HEK293T (cell line): Measurements from ENCODE around the gene TUBB4A.
A peak's percentile ranks its signal among the peaks of the same experiment; 100 is the strongest.

Experiments
- CTCF ChIA-PET: fragments of 350-600 bp; formaldehyde crosslinking; extraction: SDS; loops from one replicate; lab custom pipeline; 2021; ENCODE audit warnings: antibody characterized with exemption, inconsistent platforms; lab: Yijun Ruan, JAX
- POLR2A ChIA-PET: fragments of 350-600 bp; formaldehyde crosslinking; extraction: SDS; loops from one replicate; lab custom pipeline; 2020; ENCODE audit warnings: antibody characterized with exemption, inconsistent platforms; lab: Yijun Ruan, JAX
- DNase-seq: peaks from one replicate; pipeline ENCODE4 v3.0.0; 2012; ENCODE audit warnings: mixed read lengths; ENCODE audit errors: extremely low spot score
- ARNT ChIP-seq: fragments of 450-650 bp; IDR thresholded peaks from 2 replicates; pipeline ENCODE4 v1.6.1; 2017; ENCODE audit warnings: mild to moderate bottlenecking
- BHLHE40 ChIP-seq: fragments of 450-650 bp; IDR thresholded peaks from 2 replicates; pipeline ENCODE4 v1.6.1; 2016; ENCODE audit warnings: mild to moderate bottlenecking, moderate library complexity, borderline replicate concordance
- CTBP1 ChIP-seq: fragments of 450-650 bp; IDR thresholded peaks from 2 replicates; pipeline ENCODE4 v1.6.1; 2016; ENCODE audit warnings: borderline replicate concordance
- ELF4 ChIP-seq: fragments of 450-650 bp; IDR thresholded peaks from 2 replicates; pipeline ENCODE4 v1.6.1; 2017; ENCODE audit warnings: antibody characterized with exemption
- FOXA1 ChIP-seq: fragments of 450-650 bp; IDR thresholded peaks from 2 replicates; pipeline ENCODE4 v1.6.1; 2016; ENCODE audit warnings: mild to moderate bottlenecking
- FOXK2 ChIP-seq: fragments of 450-650 bp; IDR thresholded peaks from 2 replicates; pipeline ENCODE4 v1.6.1; 2016; ENCODE audit warnings: mild to moderate bottlenecking
- FOXM1 ChIP-seq: fragments of 450-650 bp; IDR thresholded peaks from 2 replicates; pipeline ENCODE4 v1.6.1; 2017; ENCODE audit warnings: mild to moderate bottlenecking, borderline replicate concordance
- HDGF ChIP-seq: fragments of 450-650 bp; IDR thresholded peaks from 2 replicates; pipeline ENCODE4 v1.6.1; 2017; ENCODE audit warnings: antibody characterized with exemption, borderline replicate concordance
- L3MBTL2 ChIP-seq: fragments of 450-650 bp; conservative IDR thresholded peaks from 2 replicates; pipeline ENCODE4 v1.6.1; 2016; ENCODE audit warnings: mild to moderate bottlenecking
- LEF1 ChIP-seq: fragments of 450-650 bp; IDR thresholded peaks from 2 replicates; pipeline ENCODE4 v1.6.1; 2017; ENCODE audit warnings: mild to moderate bottlenecking, borderline replicate concordance
- NFRKB ChIP-seq: fragments of 450-650 bp; IDR thresholded peaks from 2 replicates; pipeline ENCODE4 v1.6.1; 2016; ENCODE audit warnings: mild to moderate bottlenecking, moderate library complexity
- SP1 ChIP-seq: fragments of 450-650 bp; IDR thresholded peaks from 2 replicates; pipeline ENCODE4 v1.6.1; 2017
- SUZ12 ChIP-seq: fragments of 450-650 bp; IDR thresholded peaks from 2 replicates; pipeline ENCODE4 v1.6.1; 2016; ENCODE audit warnings: mild to moderate bottlenecking
- TARDBP ChIP-seq: fragments of 450-650 bp; IDR thresholded peaks from 2 replicates; pipeline ENCODE4 v1.6.1; 2016
- ZNF384 ChIP-seq: fragments of 450-650 bp; IDR thresholded peaks from 2 replicates; pipeline ENCODE4 v1.6.1; 2016
- TF ChIP-seq, protein P1 (sequence below): fragments of 450-650 bp; IDR thresholded peaks from 2 replicates; pipeline ENCODE4 v1.6.1; 2016

TUBB4A gene

GRCh38 chr19:6531956-6532243 is 29.8 kb upstream of the TUBB4A start:
- POLR2A ChIA-PET: interaction anchor here (1.9 kb wide), 1 partner anchor 15 kb away, joined by 16 read pairs; no protein-coding TSS in a partner anchor
- CTCF ChIA-PET: no interaction called here
- TF ChIP-seq FOXM1: no peak
- no peak for TF ChIP-seq SUZ12
- TF ChIP-seq ARNT: no peak
- no peak for TF ChIP-seq FOXA1
- no peak for TF ChIP-seq BHLHE40
- TF ChIP-seq HDGF: no peak
- no peak for TF ChIP-seq ELF4
- no peak for TF ChIP-seq ZNF384
- TF ChIP-seq TARDBP: no peak
- no peak for TF ChIP-seq CTBP1
- no peak for TF ChIP-seq FOXK2
- TF ChIP-seq LEF1: no peak
- no peak for TF ChIP-seq SP1
- no peak for TF ChIP-seq L3MBTL2
- no peak for TF ChIP-seq NFRKB
- TF ChIP-seq, protein P1, sequence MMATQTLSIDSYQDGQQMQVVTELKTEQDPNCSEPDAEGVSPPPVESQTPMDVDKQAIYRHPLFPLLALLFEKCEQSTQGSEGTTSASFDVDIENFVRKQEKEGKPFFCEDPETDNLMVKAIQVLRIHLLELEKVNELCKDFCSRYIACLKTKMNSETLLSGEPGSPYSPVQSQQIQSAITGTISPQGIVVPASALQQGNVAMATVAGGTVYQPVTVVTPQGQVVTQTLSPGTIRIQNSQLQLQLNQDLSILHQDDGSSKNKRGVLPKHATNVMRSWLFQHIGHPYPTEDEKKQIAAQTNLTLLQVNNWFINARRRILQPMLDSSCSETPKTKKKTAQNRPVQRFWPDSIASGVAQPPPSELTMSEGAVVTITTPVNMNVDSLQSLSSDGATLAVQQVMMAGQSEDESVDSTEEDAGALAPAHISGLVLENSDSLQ: no peak

GRCh38 chr19:6531163-6531955 is 29.2 kb upstream of the TUBB4A start:
- CTCF ChIA-PET: no interaction called here
- TF ChIP-seq TARDBP: no peak
- TF ChIP-seq, protein P1: no peak
- no peak for TF ChIP-seq SUZ12
- no peak for TF ChIP-seq CTBP1
- TF ChIP-seq BHLHE40: no peak
- no peak for TF ChIP-seq NFRKB
- no peak for TF ChIP-seq SP1
- TF ChIP-seq ARNT: no peak
- TF ChIP-seq L3MBTL2: no peak
- no peak for TF ChIP-seq ELF4
- no peak for DNase-seq
- POLR2A ChIA-PET: interaction anchor here (0.7 to 1.9 kb wide), 15 partner anchors 9 to 159 kb away, joined by 3 to 16 read pairs (median 4); partner anchors contain the start of gene ALKBH7

More at GRCh38 chr19:6531956-6532243, 29.8 kb upstream of the TUBB4A start:
- no peak for DNase-seq

GRCh38 chr19:6530386-6531162 is 28.5 kb upstream of the TUBB4A start, which contains the start of gene TNFSF9:
TNFSF9 (plus strand) TSS chr19:6531026; CDS start chr19:6531037, 11 bp downstream.
- ChIA-PET CTCF (no interaction called here), POLR2A (interaction anchor here (0.6 to 1.9 kb wide), 16 partner anchors 8 to 158 kb away, joined by 3 to 16 read pairs (median 4); partner anchors contain the start of gene ALKBH7)
- peak; percentile 89 for DNase-seq
- TF ChIP-seq ZNF384: no peak
- no peak for TF ChIP-seq TARDBP
- TF ChIP-seq L3MBTL2: no peak
- TF ChIP-seq SP1: no peak
- peak; percentile 7; the same call in 1 of the 2 replicates for TF ChIP-seq CTBP1

GRCh38 chr19:6529937-6530385 is 27.9 kb upstream of the TUBB4A start:
- no peak for DNase-seq
- ChIA-PET POLR2A (interaction anchor here (1.1 to 1.5 kb wide), 6 partner anchors 9 to 74 kb away, joined by 3 to 14 read pairs (median 8); no protein-coding TSS in a partner anchor), CTCF (no interaction called here)
- TF ChIP-seq FOXK2: no peak
- TF ChIP-seq L3MBTL2: no peak
- no peak for TF ChIP-seq NFRKB
- TF ChIP-seq ELF4: no peak
- no peak for TF ChIP-seq HDGF
- TF ChIP-seq CTBP1: no peak; the same call in 1 of the 2 replicates
- no peak for TF ChIP-seq LEF1
- TF ChIP-seq SUZ12: no peak
- no peak for TF ChIP-seq FOXA1
- no peak for TF ChIP-seq ZNF384
- TF ChIP-seq, protein P1: no peak
- TF ChIP-seq TARDBP: no peak
- no peak for TF ChIP-seq ARNT
- no peak for TF ChIP-seq FOXM1
- no peak for TF ChIP-seq BHLHE40
- no peak for TF ChIP-seq SP1

DNA sequence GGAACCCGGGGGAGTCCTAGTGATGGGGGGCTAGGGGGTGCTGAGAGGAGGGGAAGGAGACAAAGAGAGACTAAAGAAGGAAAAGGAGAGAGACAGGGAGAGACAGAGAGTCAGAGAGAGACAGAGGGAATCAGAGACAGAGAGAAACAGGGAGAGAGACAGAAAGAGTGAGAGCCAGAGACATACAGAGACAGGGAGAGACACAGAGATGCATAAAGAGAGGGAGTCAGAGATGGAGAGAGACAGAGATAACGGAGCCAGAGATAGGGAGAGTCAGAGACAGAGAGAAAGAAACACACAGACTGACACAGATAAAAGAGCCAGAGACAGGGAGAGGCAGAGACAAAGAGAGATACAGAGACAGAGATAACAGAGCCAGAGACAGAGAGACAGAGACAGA is 27.2 kb upstream of the TUBB4A start:
- TF ChIP-seq CTBP1: no peak
- no peak for TF ChIP-seq SP1
- no peak for TF ChIP-seq FOXM1
- TF ChIP-seq, protein P1: no peak
- no peak for TF ChIP-seq BHLHE40
- TF ChIP-seq L3MBTL2: no peak
- TF ChIP-seq FOXA1: no peak
- no peak for TF ChIP-seq ELF4
- no peak for TF ChIP-seq TARDBP
- no peak for DNase-seq
- POLR2A ChIA-PET: no interaction called here
- CTCF ChIA-PET: no interaction called here
